ENCODE data around the gene UVSSA.
"Not testable (repeated sequence)": the region's sequence is repeated elsewhere in the genome, so short reads cannot be mapped to it uniquely, and the experiment has no call there.

Gene UVSSA

GRCh38 chr4:1409491-1410425 lies 62.8 kb downstream of the UVSSA start:
- DNase-seq = no peak

DNA sequence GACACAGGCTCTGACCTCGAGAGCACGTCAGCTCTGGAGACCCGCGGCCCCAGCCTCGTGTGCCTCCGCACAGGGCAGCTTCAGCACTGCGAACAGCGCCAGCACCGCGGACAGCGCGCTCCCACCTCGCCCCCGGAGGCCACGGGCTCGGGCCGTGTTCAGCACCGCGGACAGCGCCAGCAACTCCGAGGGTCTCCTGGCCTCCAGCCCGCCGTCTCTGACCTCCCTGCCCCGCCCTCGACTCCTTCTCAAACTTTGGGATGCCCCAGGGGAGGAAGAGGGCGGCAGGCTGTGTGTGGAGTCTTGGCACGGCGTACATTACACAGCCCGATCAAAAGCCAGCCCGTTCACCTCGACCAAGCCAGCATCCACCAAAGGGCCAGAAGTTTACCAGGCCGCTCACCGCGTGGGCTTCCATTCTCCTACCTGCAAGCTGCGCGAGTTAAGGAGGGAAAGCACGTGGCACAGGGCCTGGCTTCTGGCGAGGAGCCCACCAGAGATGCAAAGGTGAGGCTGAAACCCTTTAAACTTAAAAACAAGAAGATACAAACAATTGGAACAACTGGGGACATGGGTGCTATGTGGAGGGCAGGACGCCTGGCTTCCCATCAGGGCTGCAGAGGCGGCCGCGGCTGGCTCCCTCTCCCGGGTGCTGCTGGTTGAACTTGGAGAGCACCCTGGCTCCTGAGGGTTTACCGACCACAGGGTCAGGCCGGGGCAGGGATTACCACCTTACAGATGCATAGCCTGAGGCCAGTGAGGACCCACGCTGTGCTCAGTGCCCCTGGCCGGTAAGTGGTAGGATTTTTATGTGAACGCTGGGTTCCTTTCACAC lies 63.7 kb downstream of the UVSSA start:
- DNase-seq = no peak

DNA sequence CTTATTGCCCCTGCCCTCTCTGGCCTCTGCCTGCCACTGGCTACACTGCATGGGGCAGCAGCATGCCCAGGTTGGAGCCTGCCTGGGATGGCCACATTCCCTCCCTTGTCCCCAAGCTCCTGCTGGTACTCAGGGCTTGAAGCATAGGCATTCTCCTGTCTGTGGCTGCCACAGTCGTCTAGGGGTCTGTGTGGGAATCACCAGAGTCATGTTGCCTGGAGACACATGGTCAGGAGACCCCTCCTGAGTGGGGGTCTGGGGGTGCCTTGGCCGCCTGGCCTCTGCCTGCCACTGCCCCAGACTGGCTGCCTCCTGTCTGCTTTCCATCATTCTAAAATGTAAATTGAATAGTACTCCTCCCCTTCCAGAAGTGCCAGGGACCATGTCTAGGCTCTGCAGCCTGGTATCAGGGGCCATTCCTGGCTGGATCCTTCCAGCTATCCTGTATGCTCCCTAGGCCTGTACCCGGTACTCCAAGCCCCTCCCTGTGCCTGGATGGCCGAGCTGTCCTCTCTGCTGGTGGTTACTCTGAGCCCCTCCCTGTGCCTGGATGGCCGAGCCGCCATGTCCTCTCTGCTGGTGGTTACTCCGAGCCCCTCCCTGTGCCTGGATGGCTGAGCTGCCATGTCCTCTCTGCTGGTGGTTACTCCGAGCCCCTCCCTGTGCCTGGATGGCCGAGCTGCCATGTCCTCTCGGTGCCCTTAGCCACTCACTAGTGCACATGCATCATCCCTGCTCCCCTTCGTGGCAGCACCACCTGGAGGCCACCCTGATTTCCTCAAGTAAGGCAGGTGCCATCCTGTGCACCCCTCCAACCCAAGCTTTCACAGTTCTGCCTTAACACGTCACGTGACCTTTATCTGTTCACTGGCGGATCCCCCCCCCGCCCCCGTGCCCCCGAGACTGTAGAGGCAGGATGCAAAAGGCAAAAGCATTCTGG lies 64.7 kb downstream of the UVSSA start:
- no peak for DNase-seq

DNA sequence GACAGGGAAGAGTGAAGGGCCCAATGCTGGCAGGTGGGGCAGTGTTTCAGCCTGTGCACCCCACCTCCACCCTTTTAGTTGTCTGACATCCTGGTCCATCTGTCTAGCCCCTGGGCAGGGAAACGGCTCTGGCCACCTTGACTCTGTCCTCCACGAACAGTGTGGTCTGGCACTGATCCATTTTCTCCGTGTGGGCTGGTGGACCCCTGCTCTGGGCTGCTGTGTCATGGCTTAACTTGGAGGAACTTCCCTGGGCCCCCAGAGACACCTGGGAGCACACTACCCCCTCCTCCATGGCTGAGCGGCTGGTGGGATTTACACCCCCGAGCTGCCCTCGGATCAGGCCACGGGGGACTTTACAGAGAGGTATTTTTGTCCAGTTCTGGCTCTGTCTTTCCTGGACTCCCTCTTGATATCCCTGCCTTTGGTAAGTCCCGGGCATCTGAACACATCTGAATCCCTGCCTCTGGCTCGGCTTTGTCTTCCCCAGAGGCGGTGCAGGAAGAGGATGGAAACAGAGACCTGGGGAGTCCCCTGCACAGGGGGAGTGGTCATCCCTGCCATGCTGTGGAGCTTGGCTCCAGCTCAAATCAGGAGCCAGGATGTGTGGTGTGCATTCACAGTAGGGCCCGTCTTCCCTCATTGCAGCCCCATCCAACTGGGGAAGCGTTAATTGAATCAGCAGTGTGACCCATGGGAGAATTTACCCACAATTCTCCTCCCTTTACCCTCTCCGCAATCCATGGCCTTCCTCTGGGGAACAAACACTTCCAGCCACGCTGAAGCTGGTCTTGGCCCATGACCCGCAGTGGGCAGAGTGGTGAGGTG lies 65.6 kb downstream of the UVSSA start:
- no peak for DNase-seq

- no peak for DNase-seq
Measured at GRCh38 chr4:1413204-1413663, 66.2 kb downstream of the UVSSA start.

DNA sequence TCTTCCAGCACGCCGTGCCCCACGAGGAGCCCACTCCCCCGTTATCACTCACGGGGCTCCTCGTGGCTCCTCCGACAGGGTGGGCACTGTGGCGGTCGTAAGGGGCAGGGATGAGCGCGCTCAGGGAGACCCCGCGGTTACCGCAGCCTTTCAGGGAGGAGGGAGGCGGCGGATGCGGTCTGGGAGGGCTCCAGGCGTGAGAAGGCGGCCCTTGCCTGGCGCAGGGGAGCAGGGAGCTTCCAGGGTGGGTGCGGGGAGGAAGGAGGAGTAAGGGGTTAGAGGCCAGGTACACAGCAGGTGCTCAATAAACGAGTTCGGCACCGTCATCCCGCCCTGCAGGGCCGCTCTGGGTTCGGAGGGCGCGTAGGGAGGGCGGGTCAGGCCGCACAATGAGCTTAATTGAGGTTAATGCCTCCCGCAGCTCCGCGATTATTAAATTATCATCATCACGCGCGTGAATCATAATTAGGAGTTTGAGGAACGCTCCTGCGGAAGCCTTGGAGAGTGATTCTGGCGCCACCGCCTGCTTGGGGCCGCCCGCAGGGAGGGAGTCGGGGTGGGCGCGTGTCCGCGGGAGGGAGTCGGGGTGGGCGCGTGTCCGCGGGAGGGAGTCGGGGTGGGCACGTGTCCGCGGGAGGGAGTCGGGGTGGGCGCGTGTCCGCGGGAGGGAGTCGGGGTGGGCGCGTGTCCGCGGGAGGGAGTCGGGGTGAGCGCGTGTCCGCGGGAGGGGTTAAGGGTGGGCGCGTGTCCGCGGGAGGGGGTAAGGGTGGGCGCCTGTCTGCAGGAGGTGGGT lies 66.9 kb downstream of the UVSSA start:
- no peak for DNase-seq

GRCh38 chr4:1414831-1415680 lies 68.0 kb downstream of the UVSSA start:
- DNase-seq = no peak

DNA sequence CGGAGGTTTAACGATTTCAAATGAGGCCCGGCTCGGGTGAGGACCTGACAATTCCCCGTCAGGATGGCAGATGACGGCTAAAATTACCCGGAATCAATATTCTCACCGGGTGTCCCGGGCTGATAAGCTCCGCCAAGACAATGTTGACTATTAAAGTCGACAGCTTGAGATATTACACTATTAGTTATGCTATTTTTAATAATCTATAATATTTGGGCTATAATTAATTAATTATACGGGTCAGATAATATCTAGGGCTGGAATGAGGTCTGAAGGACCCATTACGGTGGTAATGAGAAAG lies 68.6 kb downstream of the UVSSA start:
- no peak for DNase-seq

GRCh38 chr4:1416051-1416947 lies 69.3 kb downstream of the UVSSA start:
- DNase-seq = no peak

DNA sequence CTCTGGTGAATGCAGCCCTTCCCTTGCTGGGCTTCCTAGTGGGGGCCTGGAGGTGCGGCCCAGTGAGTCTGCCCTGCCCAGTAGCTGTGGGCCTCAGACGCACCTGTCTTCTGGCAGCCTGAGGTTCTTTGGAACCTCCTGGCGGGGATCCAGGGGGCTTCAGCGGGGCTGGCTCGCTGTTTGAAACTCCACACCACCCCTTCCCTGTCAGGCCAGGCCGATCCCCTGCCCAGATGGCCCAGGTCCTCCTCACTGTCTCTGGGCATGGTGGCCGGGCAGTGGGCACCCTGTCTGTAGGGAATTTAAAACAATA lies 69.9 kb downstream of the UVSSA start:
- DNase-seq = no peak

DNA sequence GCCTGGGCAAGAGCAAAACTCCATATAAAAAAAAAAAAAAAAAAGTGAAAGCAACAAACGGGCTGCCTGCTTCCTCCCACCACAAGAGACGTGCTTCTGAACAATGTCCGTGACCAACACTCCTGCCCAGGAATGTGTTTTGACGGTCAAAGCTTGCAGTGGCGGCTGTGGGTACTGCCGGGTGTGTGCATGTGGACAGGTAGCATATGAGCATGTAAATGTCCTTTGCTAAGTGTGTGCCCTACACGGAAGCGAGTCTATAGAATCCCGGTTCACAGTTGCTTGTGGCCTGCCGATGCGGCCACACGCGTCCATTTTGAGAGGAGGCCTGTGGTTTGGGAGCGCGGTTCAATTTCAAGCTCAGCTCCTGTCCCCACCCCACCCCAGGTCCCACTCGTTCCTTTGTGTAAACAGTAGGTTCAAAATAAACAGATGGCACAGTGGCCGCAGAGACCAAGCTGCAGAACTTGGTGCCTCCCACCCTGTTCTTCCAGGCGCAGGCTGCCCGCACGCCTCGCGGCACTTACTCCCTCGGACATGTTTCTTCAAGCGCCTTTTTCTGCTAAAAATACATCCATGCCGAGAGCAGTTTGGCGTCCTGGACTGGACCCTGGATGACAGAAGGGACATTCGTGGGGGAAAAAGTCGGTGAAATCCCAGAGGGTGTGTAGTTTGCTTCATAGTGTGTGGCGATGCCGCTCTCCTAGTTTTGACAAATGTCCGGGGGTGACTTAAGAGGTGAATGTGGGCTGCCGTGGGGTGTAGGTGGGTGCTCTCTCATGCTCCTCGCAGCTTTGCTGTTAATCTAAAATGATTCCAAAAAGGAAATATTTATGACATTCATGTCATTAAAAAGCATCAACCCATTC lies 70.7 kb downstream of the UVSSA start:
- no peak for DNase-seq

GRCh38 chr4:1418494-1419285 lies 71.7 kb downstream of the UVSSA start:
- no peak for DNase-seq

- DNase-seq = no peak
Measured at GRCh38 chr4:1419708-1420107, 72.7 kb downstream of the UVSSA start.

GRCh38 chr4:1421657-1422056 lies 74.6 kb downstream of the UVSSA start:
- DNase-seq = no peak

DNA sequence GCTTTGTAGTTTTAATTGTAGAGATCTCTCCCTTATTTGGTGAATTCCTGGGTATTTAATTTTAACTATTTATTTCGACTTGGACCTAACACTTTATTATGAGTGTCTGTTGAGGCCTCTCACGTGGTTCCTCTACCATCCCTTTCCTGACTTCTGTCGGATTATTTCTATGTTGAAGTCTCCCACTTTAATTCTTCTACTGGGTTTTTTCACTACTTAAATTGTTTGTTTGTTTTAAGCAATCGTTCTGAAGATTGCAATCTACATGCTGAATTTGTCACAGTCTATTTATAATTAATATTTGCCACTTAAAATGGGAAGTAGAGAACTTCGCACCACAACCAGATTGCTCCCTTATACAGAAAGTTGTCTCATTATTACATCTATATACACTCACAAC lies 80.0 kb downstream of the UVSSA start:
- no peak for DNase-seq

GRCh38 chr4:1443688-1444172 lies 96.7 kb downstream of the UVSSA start:
- not testable (repeated sequence) for DNase-seq

Measured in NCI-H2081 (cell line).